H1 (cell line): ENCODE measurements around the gene DLX4. TPM values are rescaled to one million over a fixed set of nuclear protein-coding genes. Genes with fewer than 3 reads are reported as not detected.

Experiments
- CTCF ChIA-PET: fragments of 300-600 bp; sonication (Branson Sonifier 250); formaldehyde crosslinking; loops from one replicate; lab custom pipeline; 2021; ENCODE audit not compliant: partially characterized antibody; lab: Charles Lee
- POLR2A ChIA-PET: fragments of 300-600 bp; sonication (Branson Sonifier 250); formaldehyde crosslinking; loops from one replicate; lab custom pipeline; 2021; ENCODE audit warnings: inconsistent platforms; ENCODE audit not compliant: partially characterized antibody; lab: Charles Lee
- DNase-seq, 2 experiments: peaks; one replicate each; pipeline versions ENCODE4 v3.0.0 to v3.0.0-alpha.2; 2010 to 2022; ENCODE audit warnings: low spot score in 2 of 2, low read depth in 1 of 2, mixed read lengths in 1 of 2
- FAIRE-seq: peaks from 2 replicates; lab custom pipeline; 2011; peaks lifted over from hg19 to GRCh38; lab: Jason Lieb, UNC
- H2AFZ ChIP-seq: 2 replicates; pipeline ENCODE4 v1.8.1; 2012; ENCODE audit warnings: low read length, inconsistent platforms
- H2AK5ac ChIP-seq: 2 replicates; pipeline ENCODE4 v1.6.1; 2013; ENCODE audit warnings: low read depth, low read length
- H2BK120ac ChIP-seq: replicated peaks from 2 replicates; pipeline ENCODE3; 2013; ENCODE audit warnings: low read depth, low read length, inconsistent platforms
- H2BK12ac ChIP-seq: 2 replicates; pipeline ENCODE4 v1.6.1; 2013; ENCODE audit warnings: low read depth, low read length
- H2BK15ac ChIP-seq: 2 replicates; pipeline ENCODE4 v1.6.1; 2013; ENCODE audit warnings: low read length
- H2BK20ac ChIP-seq: 2 replicates; pipeline ENCODE4 v1.6.1; 2013; ENCODE audit warnings: low read length
- H2BK5ac ChIP-seq: 2 replicates; pipeline ENCODE4 v1.6.1; 2013; ENCODE audit warnings: low read depth, low read length
- H3K14ac ChIP-seq: 2 replicates; pipeline ENCODE4 v1.6.1; 2013; ENCODE audit warnings: inconsistent platforms; ENCODE audit not compliant: insufficient read length
- H3K18ac ChIP-seq: 2 replicates; pipeline ENCODE4 v1.6.1; 2013; ENCODE audit warnings: low read length; ENCODE audit errors: extremely low read depth
- H3K23ac ChIP-seq: 2 replicates; pipeline ENCODE4 v1.6.1; 2013; ENCODE audit warnings: inconsistent platforms; ENCODE audit not compliant: insufficient read length
- H3K23me2 ChIP-seq: 2 replicates; pipeline ENCODE4 v1.6.1; 2013; ENCODE audit warnings: low read depth, low read length
- H3K27ac ChIP-seq: 2 replicates; pipeline ENCODE4 v1.6.1; 2011; ENCODE audit warnings: low read depth, low read length, inconsistent platforms
- H3K27me3 ChIP-seq, 4 experiments: replicated peaks in 1 of 4; 1 replicate in 1 of 4; 2 replicates in 3 of 4; pipeline versions ENCODE4 v1.6.1 to v1.8.1; 2011 to 2013; ENCODE audit warnings: low read length in 3 of 4, mild to moderate bottlenecking in 3 of 4, inconsistent platforms in 2 of 4, mixed read lengths in 2 of 4, moderate library complexity in 1 of 4; ENCODE audit not compliant: control insufficient read depth in 3 of 4, insufficient read depth in 3 of 4; ENCODE audit errors: extremely low read depth in 1 of 4
- H3K36me3 ChIP-seq, 4 experiments: 2 replicates each; pipeline versions ENCODE4 v1.6.1 to v1.8.1; 2011 to 2013; ENCODE audit warnings: mild to moderate bottlenecking in 4 of 4, low read length in 3 of 4, moderate library complexity in 2 of 4, control low read depth in 1 of 4, inconsistent platforms in 1 of 4; ENCODE audit not compliant: insufficient read depth in 4 of 4, control insufficient read depth in 2 of 4
- H3K4ac ChIP-seq: replicated peaks from 2 replicates; pipeline ENCODE3; 2013; ENCODE audit warnings: low read length, low read depth, mixed read lengths, inconsistent platforms; ENCODE audit not compliant: insufficient read length
- H3K4me1 ChIP-seq, 4 experiments: replicated peaks in 1 of 4; 1 replicate in 1 of 4; 2 replicates in 3 of 4; pipeline versions ENCODE4 v1.6.1 to v1.8.1; 2011 to 2013; ENCODE audit warnings: low read length in 3 of 4, inconsistent platforms in 2 of 4, mixed read lengths in 1 of 4; ENCODE audit not compliant: insufficient read depth in 4 of 4, control insufficient read depth in 3 of 4
- H3K4me2 ChIP-seq, 2 experiments: 2 replicates each; pipeline versions ENCODE4 v1.6.1 to v1.8.1; 2011 to 2013; ENCODE audit warnings: low read depth in 2 of 2, low read length in 2 of 2, control low read depth in 1 of 2, inconsistent platforms in 1 of 2, mild to moderate bottlenecking in 1 of 2; ENCODE audit not compliant: insufficient read depth in 1 of 2
- H3K4me3 ChIP-seq, 4 experiments: fragments of 200-600, 300-600 bp in 1 of 4; sonication (generic), shearing (Covaris generic), sonication (Bioruptor Twin) in 1 of 4; 2 replicates each; pipeline versions ENCODE4 v1.5.1 to v1.8.1; 2011 to 2016; ENCODE audit warnings: low read length in 4 of 4, low read depth in 3 of 4, control low read depth in 2 of 4, inconsistent platforms in 2 of 4, mild to moderate bottlenecking in 2 of 4, mixed read lengths in 1 of 4, moderate library complexity in 1 of 4; ENCODE audit not compliant: insufficient read depth in 2 of 4; ENCODE audit errors: extremely low read depth in 1 of 4
- H3K56ac ChIP-seq: replicated peaks from 2 replicates; pipeline ENCODE3; 2013; ENCODE audit warnings: low read depth, mild to moderate bottlenecking, mixed read lengths, low read length, inconsistent platforms; ENCODE audit not compliant: insufficient read length
- H3K79me1 ChIP-seq: 2 replicates; pipeline ENCODE4 v1.6.1; 2013; ENCODE audit warnings: low read depth, low read length, control low read depth
- H3K79me2 ChIP-seq, 2 experiments: 2 replicates each; pipeline versions ENCODE4 v1.6.1 to v1.8.1; 2012 to 2013; ENCODE audit warnings: low read length in 2 of 2, mild to moderate bottlenecking in 2 of 2, inconsistent platforms in 1 of 2; ENCODE audit not compliant: insufficient read depth in 2 of 2, control insufficient read depth in 1 of 2
- H3K9ac ChIP-seq, 4 experiments: replicated peaks in 1 of 4; 1 replicate in 1 of 4; 2 replicates in 3 of 4; pipeline versions ENCODE4 v1.6.1 to v1.8.1; 2011 to 2013; ENCODE audit warnings: low read depth in 3 of 4, low read length in 3 of 4, control low read depth in 2 of 4, mild to moderate bottlenecking in 2 of 4, moderate library complexity in 2 of 4, inconsistent platforms in 1 of 4; ENCODE audit errors: extremely low read depth in 1 of 4
- H3K9me3 ChIP-seq, 2 experiments: 2 replicates each; pipeline versions ENCODE4 v1.6.1 to v1.8.1; 2012 to 2013; ENCODE audit warnings: mild to moderate bottlenecking in 2 of 2, moderate library complexity in 2 of 2, control low read depth in 1 of 2, inconsistent platforms in 1 of 2, low read depth in 1 of 2, low read length in 1 of 2, mixed read lengths in 1 of 2; ENCODE audit not compliant: insufficient read depth in 2 of 2
- H4K20me1 ChIP-seq, 2 experiments: replicated peaks in 1 of 2; 2 replicates each; pipeline versions ENCODE3 to v1.8.1; 2011 to 2013; ENCODE audit warnings: inconsistent platforms in 2 of 2, low read length in 2 of 2, mild to moderate bottlenecking in 1 of 2; ENCODE audit not compliant: insufficient read depth in 2 of 2, control insufficient read depth in 1 of 2
- H4K5ac ChIP-seq: 2 replicates; pipeline ENCODE4 v1.6.1; 2013; ENCODE audit warnings: low read length, low read depth, mixed read lengths, inconsistent platforms; ENCODE audit not compliant: insufficient read length
- H4K8ac ChIP-seq: 2 replicates; pipeline ENCODE4 v1.8.0; 2013; ENCODE audit warnings: mild to moderate bottlenecking, moderate library complexity, low read length, inconsistent platforms; ENCODE audit not compliant: insufficient read depth; ENCODE audit errors: extremely low read depth
- H4K91ac ChIP-seq: replicated peaks from 2 replicates; pipeline ENCODE3; 2013; ENCODE audit warnings: low read length, mixed read lengths, inconsistent platforms; ENCODE audit not compliant: insufficient read length
- EGR1 ChIP-seq: IDR thresholded peaks from 2 replicates; pipeline ENCODE4 v1.6.1; 2011; ENCODE audit warnings: low read depth, low read length, borderline replicate concordance
- PHF8 ChIP-seq: fragments of 200-600 bp; sonication (generic); conservative IDR thresholded peaks from 2 replicates; pipeline ENCODE4 v1.7.1; 2012; ENCODE audit warnings: low read depth, mild to moderate bottlenecking, inconsistent platforms, low read length, moderate library complexity
- TBP ChIP-seq: IDR thresholded peaks from 2 replicates; pipeline ENCODE4 v1.6.1; 2011; ENCODE audit warnings: low read depth, low read length, improper control_type of control experiment
- WGBS, 2 experiments: shearing (Covaris generic) in 1 of 2; methylation state at CpG; one replicate each; pipeline versions ENCODE4 v1.1.6 to v1.1.7; 2013 to 2015; ENCODE audit warnings: low lambda C conversion rate in 2 of 2, mixed read lengths in 2 of 2, inconsistent platforms in 1 of 2, low coverage in 1 of 2, missing lambda C conversion rate in 1 of 2; ENCODE audit not compliant: insufficient replicate concordance in 2 of 2, insufficient coverage in 1 of 2, insufficient read length in 1 of 2; ENCODE audit errors: extremely low coverage in 1 of 2, missing lambda C conversion rate in 1 of 2; 5-methylcytosine and 5-hydroxymethylcytosine counted together
- polyA plus RNA-seq, 7 experiments: library from polyadenylated mRNA; depleted of rRNA in 3 of 7; stranded (reverse) in 5 of 7; unstranded in 2 of 7; fragments of >200 nt in 5 of 7; fragments of 200-250 nt in 2 of 7; gene quantifications; 1 replicate in 5 of 7; 2 replicates in 1 of 7; 4 replicates in 1 of 7; pipeline versions ENCODE4 v1.2.1 to v1.2.3, GENCODE V29; 2011 to 2013; ENCODE audit warnings: missing spikeins in 2 of 7, mixed read lengths in 2 of 7
- total RNA-seq: library from RNA; stranded (reverse); fragmentation: NEBNext Ultra II Directional; extraction: Animal tissue kit (Norgen Biotek cat#: 25700); gene quantifications from 2 replicates; pipeline ENCODE4 v1.2.1, GENCODE V29; 2021

Gene DLX4
- total and polyA plus RNA-seq, 2 of the 8 experiments (the other 6 are each of a cell fraction or from before 2014, with no cell fraction given): 0.67 to 0.80 TPM

DNA sequence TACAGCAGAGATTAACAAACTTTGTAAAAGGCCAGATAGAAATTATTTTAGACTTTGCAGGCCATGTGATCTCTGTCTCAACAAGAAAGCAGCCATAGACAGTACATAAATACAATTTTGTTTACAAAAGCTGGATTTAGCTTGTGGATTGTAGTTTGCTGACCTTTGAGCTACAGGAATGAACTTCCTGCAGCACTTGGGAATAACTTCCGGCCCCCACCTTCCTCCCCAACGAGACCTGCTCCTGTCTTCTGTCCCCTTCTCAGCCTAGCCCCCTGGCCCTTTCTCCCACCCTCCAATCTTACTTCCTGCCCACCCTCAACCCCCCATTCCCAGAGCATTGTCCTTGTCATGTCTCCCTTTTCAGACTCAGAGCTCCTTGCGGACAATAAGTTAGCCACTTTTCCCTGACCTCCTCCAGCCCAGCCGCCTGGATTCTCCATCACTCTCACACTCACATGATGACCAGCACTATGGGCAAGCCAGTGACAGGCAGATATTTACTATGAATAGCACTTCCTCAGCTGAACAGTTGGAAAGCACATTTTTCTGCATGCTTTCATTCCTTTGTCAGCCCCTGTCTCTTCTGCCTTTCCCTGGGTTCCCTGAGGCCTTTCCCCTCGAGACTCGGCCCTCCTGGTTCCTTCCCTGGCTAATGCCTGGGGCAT is 53.6 kb downstream of the DLX4 start:
- peaks cover 0 to 2% of the 10 kb centered on the region in 2 experiments for H4K20me1 ChIP-seq

More for the DNA sequence above, 53.6 kb downstream of the DLX4 start:
- H3K36me3 ChIP-seq: no peaks in the 10 kb centered on the region
- 84% methylated on average over 6 of the region's 6 CpGs; no CpG with 5 or more reads in 1 of the 2 experiments for WGBS, 2 experiments
- POLR2A ChIA-PET: interaction anchor here (0.9 to 1.0 kb wide), 2 partner anchors 34 to 70 kb away, joined by 3 read pairs; partner anchors contain the start of gene ITGA3
- no peak overlapping the region for H3K56ac ChIP-seq
- no peaks in the 10 kb centered on the region for H3K79me1 ChIP-seq
- H3K14ac ChIP-seq: no peak overlapping the region
- no peak overlapping the region for H3K4me2 ChIP-seq
- no peak overlapping the region for H4K5ac ChIP-seq
- no peaks in the 10 kb centered on the region for H3K79me2 ChIP-seq
- no peak overlapping the region for H3K18ac ChIP-seq
- no peak overlapping the region for H3K27ac ChIP-seq
- H3K4me3 ChIP-seq: no peak overlapping the region
- no peak overlapping the region for H3K23ac ChIP-seq
- H3K4ac ChIP-seq: no peak overlapping the region
- H3K27me3 ChIP-seq: no peaks in the 10 kb centered on the region
- no peak overlapping the region for H2BK120ac ChIP-seq
- no peak for DNase-seq
- no peak overlapping the region; the same call in 1 of the 2 replicates for H2BK20ac ChIP-seq
- no peak overlapping the region for H2AFZ ChIP-seq
- no peak overlapping the region for H2AK5ac ChIP-seq
- peaks cover 5 to 18% of the 10 kb centered on the region in 2 experiments; a peak in 3 of 4 replicates for H3K9me3 ChIP-seq
- no peaks in the 10 kb centered on the region; the same call in 1 of the 2 replicates for H3K23me2 ChIP-seq
- H3K4me1 ChIP-seq: peaks cover 0 to 7% (median 3%) of the 10 kb centered on the region in 4 experiments; a peak in 6 of 7 replicates
- TF ChIP-seq EGR1 (no peak), PHF8 (no peak), TBP (no peak)
- TF ChIP-seq, all 59 proteins: peak for 0
- Histone ChIP-seq H3K9ac (0 out of 7 replicates have a peak overlapping the region, but pooled peaks of 1 of the 4 experiments have one; percentile 10), H4K8ac (no peak overlapping the region), H4K91ac (no peak overlapping the region), H2BK5ac (no peak overlapping the region), H2BK12ac (no peak overlapping the region), H2BK15ac (no peak overlapping the region)
- FAIRE-seq: no peak
- CTCF ChIA-PET: interaction anchor here (0.7 to 3.9 kb wide), 4 partner anchors 38 to 66 kb away, joined by 3 to 21 read pairs (median 4); no protein-coding TSS in a partner anchor
